ENCODE data around the gene PHOX2A.

- no peak for TF ChIP-seq CTCF (conservative IDR thresholded peaks at IDR 0.05 in 1 of 2, IDR thresholded peaks at IDR 0.05 in 1 of 2; ENCODE audit: low read depth in 1 of 2, low read length in 2 of 2)
- TF ChIP-seq EZH2 (IDR thresholded peaks at IDR 0.05; ENCODE audit: low read length, missing control alignments) = no peak
These were observed 16.4 kb downstream of the PHOX2A start for GRCh38 chr11:72227316-72228228.
